PFSK-1 (cell line): ENCODE results near the gene PRRC2A.

Experiments
- FOXP2 ChIP-seq: optimal IDR thresholded peaks from 2 replicates; pipeline ENCODE3; 2011; ENCODE audit warnings: borderline replicate concordance, control low read depth, inconsistent platforms; ENCODE audit not compliant: insufficient read depth; ENCODE audit errors: extremely low read length, extremely low read depth
- POLR2AphosphoS5 ChIP-seq: IDR thresholded peaks from 2 replicates; pipeline ENCODE4 v1.6.1; 2012; ENCODE audit warnings: low read depth, mild to moderate bottlenecking, control low read depth, low read length, moderate library complexity
- REST ChIP-seq, 2 experiments: IDR thresholded peaks; 2 replicates each; pipeline versions ENCODE4 v1.6.1 to v1.8.0; 2011 to 2012; ENCODE audit warnings: low read depth in 2 of 2, low read length in 2 of 2, control low read depth in 1 of 2, inconsistent platforms in 1 of 2, mild to moderate bottlenecking in 1 of 2, moderate library complexity in 1 of 2; ENCODE audit not compliant: insufficient read depth in 1 of 2
- SIN3A ChIP-seq: IDR thresholded peaks from 2 replicates; pipeline ENCODE4 v1.6.1; 2012; ENCODE audit warnings: mild to moderate bottlenecking, low read length, moderate library complexity, borderline replicate concordance; ENCODE audit not compliant: insufficient read depth
- TAF1 ChIP-seq: IDR thresholded peaks from 2 replicates; pipeline ENCODE4 v1.6.1; 2012; ENCODE audit warnings: low read length, control low read depth, borderline replicate concordance; ENCODE audit not compliant: insufficient read depth

Gene PRRC2A

GRCh38 chr6:31597006-31597405 is 23.5 kb upstream of the PRRC2A start:
- TF ChIP-seq POLR2AphosphoS5 (no peak), SIN3A (no peak), FOXP2 (no peak), REST (IDR thresholded peaks at IDR 0.05; ENCODE audit: insufficient read depth in 1 of 2, low read depth in 2 of 2, low read length in 2 of 2) (no peak), TAF1 (no peak)

- TF ChIP-seq FOXP2 = no peak
- no peak for TF ChIP-seq SIN3A
- TF ChIP-seq REST (IDR thresholded peaks at IDR 0.05; ENCODE audit: insufficient read depth in 1 of 2, low read depth in 2 of 2, low read length in 2 of 2) = no peak
- no peak for TF ChIP-seq TAF1
- TF ChIP-seq POLR2AphosphoS5 = no peak
Measured at GRCh38 chr6:31607317-31607716, 13.2 kb upstream of the PRRC2A start.

GRCh38 chr6:31609519-31610406 is 10.8 kb upstream of the PRRC2A start:
- TF ChIP-seq FOXP2 (no peak), TAF1 (no peak), REST (IDR thresholded peaks at IDR 0.05; ENCODE audit: insufficient read depth in 1 of 2, low read depth in 2 of 2, low read length in 2 of 2) (no peak), SIN3A (no peak), POLR2AphosphoS5 (no peak)

DNA sequence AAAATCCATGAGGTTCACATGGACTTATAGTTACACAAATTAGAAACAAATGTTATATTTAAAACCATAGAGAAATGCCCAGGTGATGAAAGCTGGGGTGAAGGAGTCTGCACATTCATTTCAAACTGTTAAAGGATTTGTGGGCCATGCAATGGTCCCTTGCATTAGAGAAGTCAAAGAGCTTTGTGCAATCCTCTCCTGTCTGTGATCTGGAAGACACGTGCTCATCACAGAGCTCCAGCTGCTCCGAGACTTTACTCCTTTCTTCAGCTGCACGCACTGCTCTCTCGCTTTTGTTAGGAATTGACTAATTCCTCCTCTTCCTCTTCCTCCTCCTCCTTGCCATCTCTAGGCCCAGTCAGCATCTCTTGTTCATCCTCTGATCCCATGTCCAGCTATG is 9.5 kb upstream of the PRRC2A start:
- TF ChIP-seq TAF1 (no peak), SIN3A (no peak), FOXP2 (no peak), POLR2AphosphoS5 (no peak), REST (IDR thresholded peaks at IDR 0.05; ENCODE audit: insufficient read depth in 1 of 2, low read depth in 2 of 2, low read length in 2 of 2) (no peak)
